K562 (cell line): ENCODE results near the gene KRT1. TPM values are rescaled to one million over a fixed set of nuclear protein-coding genes. Genes with fewer than 3 reads are reported as not detected.

ENCODE experiments used
- ATAC-seq: fragments of 200-7000 bp; cut with Tn5 transposase; 3 replicates; pipeline ENCODE4 v1.9.1; 2020; ENCODE audit warnings: moderate library complexity
- BruUV-seq: library from RNA; stranded (reverse); fragments of 400-500 nt; replicated peaks from 2 replicates; lab custom pipeline; 2021; lab: Mats Ljungman, UMichigan
- CTCF ChIA-PET: fragments of 300-600 bp; formaldehyde crosslinking; extraction: SDS; loops from one replicate; lab custom pipeline; 2021; ENCODE audit warnings: low intra/inter-chr PET ratio; lab: Yijun Ruan, JAX
- POLR2A ChIA-PET: fragments of 300-600, 350-650 bp; sonication (Branson Sonifier 250); formaldehyde crosslinking; extraction: SDS; loops from one replicate; lab custom pipeline; 2021; ENCODE audit warnings: antibody characterized with exemption, inconsistent platforms; lab: Yijun Ruan, JAX
- DNase-seq, 4 experiments: peaks; one replicate each; pipeline versions ENCODE4 v3.0.0 to v3.0.0-alpha.2; 2011 to 2018; ENCODE audit warnings: low spot score in 3 of 4, mixed read lengths in 3 of 4; ENCODE audit errors: extremely low read depth in 1 of 4
- FAIRE-seq: peaks from 2 replicates; lab custom pipeline; 2011; peaks lifted over from hg19 to GRCh38; lab: Jason Lieb, UNC
- H2AFZ ChIP-seq: 2 replicates; pipeline ENCODE4 v1.6.0; 2011; ENCODE audit warnings: low read depth, low read length, control low read depth, inconsistent platforms
- H3K27ac ChIP-seq: fragments of 200-600 bp; 3 replicates; pipeline ENCODE4 v1.8.0; 2011; ENCODE audit warnings: low read depth, mild to moderate bottlenecking, control low read depth, inconsistent platforms, low read length, moderate library complexity, mixed read lengths; ENCODE audit errors: extremely low read depth
- H3K27me3 ChIP-seq, 2 experiments: fragments of 300-600 bp in 1 of 2; 2 replicates in 1 of 2; 3 replicates in 1 of 2; pipeline versions ENCODE4 v1.6.0 to v1.8.0; 2011; ENCODE audit warnings: inconsistent platforms in 2 of 2, low read length in 2 of 2, mild to moderate bottlenecking in 1 of 2, mixed read lengths in 1 of 2, moderate library complexity in 1 of 2; ENCODE audit not compliant: control insufficient read depth in 2 of 2, insufficient read depth in 2 of 2
- H3K36me3 ChIP-seq: fragments of 300-600 bp; 3 replicates; pipeline ENCODE4 v1.8.0; 2011; ENCODE audit warnings: mild to moderate bottlenecking, low read length, inconsistent platforms; ENCODE audit not compliant: control insufficient read depth, insufficient read depth
- H3K4me1 ChIP-seq, 2 experiments: fragments of 200-600 bp in 1 of 2; replicated peaks in 1 of 2; 2 replicates in 1 of 2; 3 replicates in 1 of 2; pipeline versions ENCODE4 v1.5.1 to v1.8.0; 2011; ENCODE audit warnings: inconsistent platforms in 2 of 2, low read length in 2 of 2, mild to moderate bottlenecking in 1 of 2, mixed read lengths in 1 of 2, moderate library complexity in 1 of 2; ENCODE audit not compliant: control insufficient read depth in 2 of 2, insufficient read depth in 2 of 2
- H3K4me2 ChIP-seq: 2 replicates; pipeline ENCODE4 v1.6.1; 2011; ENCODE audit warnings: low read length, control low read depth, inconsistent platforms, mixed read lengths; ENCODE audit not compliant: insufficient read depth
- H3K4me3 ChIP-seq: fragments of 200-600 bp; sonication (generic), shearing (Covaris generic); 2 replicates; pipeline ENCODE4 v1.5.1; 2016; ENCODE audit warnings: control low read depth, inconsistent platforms
- H3K79me2 ChIP-seq: fragments of 200-600 bp; 3 replicates; pipeline ENCODE4 v1.8.0; 2011; ENCODE audit warnings: low read length, inconsistent platforms; ENCODE audit not compliant: control insufficient read depth, insufficient read depth
- H3K9ac ChIP-seq, 2 experiments: 2 replicates each; pipeline versions ENCODE4 v1.6.0 to v1.6.1; 2011; ENCODE audit warnings: low read depth in 2 of 2, low read length in 2 of 2, control low read depth in 1 of 2, inconsistent platforms in 1 of 2, mild to moderate bottlenecking in 1 of 2, mixed read lengths in 1 of 2; ENCODE audit not compliant: insufficient read depth in 1 of 2
- H3K9me1 ChIP-seq: one replicate; pipeline ENCODE4 v1.6.0; 2011; ENCODE audit warnings: inconsistent platforms, mild to moderate bottlenecking, low read length, moderate library complexity; ENCODE audit not compliant: control insufficient read depth, insufficient read depth
- H3K9me3 ChIP-seq: replicated peaks from 2 replicates; pipeline ENCODE4 v1.5.1; 2011; ENCODE audit warnings: low read depth, low read length, inconsistent platforms; ENCODE audit not compliant: control insufficient read depth, insufficient read depth
- H4K20me1 ChIP-seq: replicated peaks from 2 replicates; pipeline ENCODE4 v1.6.1; 2011; ENCODE audit warnings: low read length, inconsistent platforms, mixed read lengths; ENCODE audit not compliant: control insufficient read depth, insufficient read depth
- FOSL1 ChIP-seq: fragments of 200-800 bp; sonication (Bioruptor generic); conservative IDR thresholded peaks from 2 replicates; pipeline ENCODE4 v1.6.1; 2016; ENCODE audit warnings: missing genetic modification characterization, missing compliant biosample characterization
- ZNF785 ChIP-seq: fragments of 250-450 bp; sonication (Bioruptor Pico); IDR thresholded peaks from 2 replicates; pipeline ENCODE4 v1.4.0; 2020; ENCODE audit warnings: mild to moderate bottlenecking
- WGBS: fragments of 100-300 bp; shearing (Covaris generic); methylation state at CpG from one replicate; pipeline ENCODE4 v1.1.6; 2016; ENCODE audit warnings: low coverage, mixed read lengths; ENCODE audit not compliant: insufficient coverage; ENCODE audit errors: missing lambda C conversion rate; 5-methylcytosine and 5-hydroxymethylcytosine counted together
- in situ Hi-C: fragments of 300-500 bp; cut with MboI; formaldehyde crosslinking; loops from 4 replicates; pipeline ENCODE4 v1.15.0; 2018; ENCODE audit warnings: inconsistent platforms, mixed read lengths
- intact Hi-C: fragments of 100-400 bp; cut with micrococcal nuclease; formaldehyde crosslinking; loops from 2 replicates; pipeline ENCODE4 v1.14.2; 2022
- polyA plus RNA-seq, 8 experiments: library from polyadenylated mRNA; depleted of rRNA in 4 of 8; stranded (reverse) in 5 of 8; unstranded in 3 of 8; fragments of >200 nt; fragmentation: Nextera tagmentation in 2 of 8; fragmentation: Illumina TruSeq in 1 of 8; extraction: Ambion mirVana in 2 of 8; extraction: Trizol in 1 of 8; gene quantifications; 2 replicates each; pipeline versions ENCODE4 v1.2.1 to v1.2.3, GENCODE V29; 2011 to 2014; ENCODE audit warnings: inconsistent platforms in 1 of 8, missing spikeins in 1 of 8
- total RNA-seq, 7 experiments: library from RNA; depleted of rRNA in 6 of 7; stranded (reverse); fragments of >200 nt in 6 of 7; fragmentation: Illumina TruSeq in 2 of 7; extraction: Trizol in 2 of 7; gene quantifications; 2 replicates each; pipeline versions ENCODE4 v1.2.1 to v1.2.3, GENCODE V29; 2011 to 2021; ENCODE audit warnings: low replicate concordance in 1 of 7

The KRT1 gene
- total and polyA plus RNA-seq, 9 of the 15 experiments (the other 6 are each of a cell fraction or from before 2014, with no cell fraction given) = 0.18 TPM; not detected in 8

- H3K79me2 ChIP-seq = no peaks in the 10 kb centered on the region
- intact Hi-C loops (no loop called here), in situ Hi-C loops (no loop called here)
- H3K27me3 ChIP-seq = peaks cover 8 to 46% of the 10 kb centered on the region in 2 experiments
- ATAC-seq (no peak), FAIRE-seq (no peak), DNase-seq (no peak)
- ChIA-PET CTCF (no interaction called here), POLR2A (interaction anchor here (0.6 to 1.2 kb wide), 3 partner anchors 12 to 1393 kb away, joined by 3 to 4 read pairs (median 3); no protein-coding TSS in a partner anchor)
- H2AFZ ChIP-seq = no peak overlapping the region
- peaks cover under 1% of the 10 kb centered on the region; the same call in 1 of the 2 replicates for H4K20me1 ChIP-seq
- peak; percentile 42; the same call in 1 of the 2 replicates for TF ChIP-seq FOSL1 (tag)
- no peak for TF ChIP-seq ZNF785 (CRISPR knock-in tag)
- no peaks in the 10 kb centered on the region for H3K36me3 ChIP-seq
- no TSS peak for BruUV-seq
- no peak overlapping the region for H3K9ac ChIP-seq
- no peaks in the 10 kb centered on the region for H3K9me3 ChIP-seq
- H3K4me1 ChIP-seq = peaks cover 0 to 10% of the 10 kb centered on the region in 2 experiments; a peak in 1 of 5 replicates
- no peak overlapping the region for H3K4me2 ChIP-seq
- no peaks in the 10 kb centered on the region for H3K9me1 ChIP-seq
- no peak overlapping the region for H3K27ac ChIP-seq
- H3K4me3 ChIP-seq = no peak overlapping the region
- WGBS = 7% methylated on average over 8 of the region's 8 CpGs
Measured at GRCh38 chr12:52687497-52688385, 7.5 kb upstream of the KRT1 start.
